Measurements from ENCODE around the gene PDLIM7.

Gene PDLIM7

GRCh38 chr5:177523711-177524538, 26.5 kb upstream of the PDLIM7 start:
- TF ChIP-seq ZFX (IDR thresholded peaks at IDR 0.05; ENCODE audit: borderline replicate concordance) (no peak), CTCF (IDR thresholded peaks at IDR 0.05) (no peak)
- no peak overlapping the region for H3K27ac ChIP-seq

- no peak overlapping the region for H3K27ac ChIP-seq
- TF ChIP-seq CTCF (IDR thresholded peaks at IDR 0.05): no peak
- no peak for TF ChIP-seq ZFX (IDR thresholded peaks at IDR 0.05; ENCODE audit: borderline replicate concordance)
Measured at GRCh38 chr5:177520916-177521513, 23.6 kb upstream of the PDLIM7 start.

- H3K27ac ChIP-seq: peak overlapping the region; percentile 43; the same call in 1 of the 2 replicates
- TF ChIP-seq ZFX (IDR thresholded peaks at IDR 0.05; ENCODE audit: borderline replicate concordance): no peak
- TF ChIP-seq CTCF (IDR thresholded peaks at IDR 0.05): no peak
Measured at GRCh38 chr5:177520271-177520670, 22.9 kb upstream of the PDLIM7 start.

GRCh38 chr5:177519463-177520235, 22.2 kb upstream of the PDLIM7 start:
- H3K27ac ChIP-seq: peak overlapping the region; percentile 43
- TF ChIP-seq CTCF (IDR thresholded peaks at IDR 0.05) (no peak), ZFX (IDR thresholded peaks at IDR 0.05; ENCODE audit: borderline replicate concordance) (no peak)

- H3K27ac ChIP-seq: peak within 1 kb of the TSS; percentile 88
Measured at GRCh38 chr5:177516601-177517568, 19.5 kb upstream of the PDLIM7 start, which contains the start of gene DDX41. Gene DDX41 (minus strand): TSS chr5:177516961. CDS start chr5:177516945, 16 bp downstream.

More at GRCh38 chr5:177516601-177517568, 19.5 kb upstream of the PDLIM7 start, which contains the start of gene DDX41:
- TF ChIP-seq CTCF (IDR thresholded peaks at IDR 0.05): peak; percentile 7; the same call in 1 of the 2 replicates
- TF ChIP-seq ZFX (IDR thresholded peaks at IDR 0.05; ENCODE audit: borderline replicate concordance): no peak
